ENCODE results near the gene DLGAP1. TPM values are rescaled to one million over a fixed set of nuclear protein-coding genes. Genes with fewer than 3 reads are reported as not detected.

The DLGAP1 gene
- total and polyA plus RNA-seq, 2 of the 13 experiments (the other 11 are each of a cell fraction or from before 2014, with no cell fraction given): 0.01 TPM; not detected in 1

- Histone ChIP-seq H3K4me3 (replicated peaks in 1 of 3; ENCODE audit: insufficient read depth in 1 of 3, low read depth in 2 of 3, low read length in 3 of 3) (peak overlapping the region in 1 of 3 experiments; percentile 53; a peak in 1 of 6 replicates), H3K79me2 (ENCODE audit: insufficient read depth, low read length) (no peaks in the 10 kb centered on the region), H3K9ac (ENCODE audit: insufficient read depth, low read depth, low read length) (peak overlapping the region; percentile 73; the same call in 1 of the 2 replicates), H3K4me1 (ENCODE audit: insufficient read depth, low read length) (peaks cover 63% of the 10 kb centered on the region), H2AFZ (ENCODE audit: low read length) (no peak overlapping the region), H3K4me2 (ENCODE audit: low read depth, low read length) (peak overlapping the region; percentile 77), H3K27me3 (ENCODE audit: control insufficient read depth in 1 of 2, insufficient read depth in 2 of 2, low read length in 2 of 2) (no peaks in the 10 kb centered on the region), H3K27ac (ENCODE audit: extremely low read length, insufficient read depth, low read length) (peak overlapping the region; percentile 85), H3K36me3 (replicated peaks in 1 of 2; ENCODE audit: control insufficient read depth in 1 of 2, insufficient read depth in 2 of 2, low read length in 2 of 2) (no peaks in the 10 kb centered on the region), H4K20me1 (ENCODE audit: insufficient read depth, low read length) (no peaks in the 10 kb centered on the region), H3K9me3 (ENCODE audit: low read length) (peaks cover 3% of the 10 kb centered on the region; the same call in 1 of the 2 replicates)
- WGBS (ENCODE audit: low lambda C conversion rate): 36% methylated on average over 5 of the region's 5 CpGs
- no TSS peak for BruUV-seq (replicated peaks)
- intact Hi-C loops (cut with micrococcal nuclease; ENCODE audit: unreplicated experiment): loop anchor here (1.0 to 5.0 kb wide), 6 partner anchors 42 to 385 kb away; no protein-coding TSS in a partner anchor
- POLR2A ChIA-PET: interaction anchor here (0.7 to 5.5 kb wide), 21 partner anchors 9 to 923 kb away, joined by 3 to 271 read pairs (median 8); partner anchors contain the start of gene MYL12A
- no peak for DNase-seq (ENCODE audit: low spot score)
- CTCF ChIA-PET (ENCODE audit: low intra/inter-chr PET ratio, low total read pairs): interaction anchor here (1.1 to 4.6 kb wide), 5 partner anchors 31 to 385 kb away, joined by 3 to 29 read pairs (median 12); no protein-coding TSS in a partner anchor
- in situ Hi-C loops (cut with HindIII; ENCODE audit: extremely low pct_ligation_motif_present, low pct_unique_long_range_greater_than_20kb): loop anchor here (5.0 kb wide), 3 partner anchors 74 to 384 kb away; partner anchors contain the start of gene TGIF1
- FAIRE-seq: no peak
- ATAC-seq: peak; percentile 9; the same call in 1 of the 3 replicates
- TF ChIP-seq ZNF780A (CRISPR knock-in tag; IDR thresholded peaks at IDR 0.05): no peak
- TF ChIP-seq MLLT10 (CRISPR knock-in tag; IDR thresholded peaks at IDR 0.05): no peak
- TF ChIP-seq ZNF564 (CRISPR knock-in tag; IDR thresholded peaks at IDR 0.05): no peak
- TF ChIP-seq ZNF768 (CRISPR knock-in tag; IDR thresholded peaks at IDR 0.05): no peak
- TF ChIP-seq, protein P1, sequence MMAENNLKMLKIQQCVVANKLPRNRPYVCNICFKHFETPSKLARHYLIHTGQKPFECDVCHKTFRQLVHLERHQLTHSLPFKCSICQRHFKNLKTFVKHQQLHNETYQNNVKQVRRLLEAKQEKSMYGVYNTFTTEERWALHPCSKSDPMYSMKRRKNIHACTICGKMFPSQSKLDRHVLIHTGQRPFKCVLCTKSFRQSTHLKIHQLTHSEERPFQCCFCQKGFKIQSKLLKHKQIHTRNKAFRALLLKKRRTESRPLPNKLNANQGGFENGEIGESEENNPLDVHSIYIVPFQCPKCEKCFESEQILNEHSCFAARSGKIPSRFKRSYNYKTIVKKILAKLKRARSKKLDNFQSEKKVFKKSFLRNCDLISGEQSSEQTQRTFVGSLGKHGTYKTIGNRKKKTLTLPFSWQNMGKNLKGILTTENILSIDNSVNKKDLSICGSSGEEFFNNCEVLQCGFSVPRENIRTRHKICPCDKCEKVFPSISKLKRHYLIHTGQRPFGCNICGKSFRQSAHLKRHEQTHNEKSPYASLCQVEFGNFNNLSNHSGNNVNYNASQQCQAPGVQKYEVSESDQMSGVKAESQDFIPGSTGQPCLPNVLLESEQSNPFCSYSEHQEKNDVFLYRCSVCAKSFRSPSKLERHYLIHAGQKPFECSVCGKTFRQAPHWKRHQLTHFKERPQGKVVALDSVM (CRISPR knock-in tag; IDR thresholded peaks at IDR 0.05): 0 out of 2 replicates have a peak, but pooled peaks have one; percentile 40
- no peak for TF ChIP-seq NCOA2 (CRISPR knock-in tag; IDR thresholded peaks at IDR 0.05)
- TF ChIP-seq ZNF275 (CRISPR knock-in tag; IDR thresholded peaks at IDR 0.05; ENCODE audit: borderline replicate concordance): 0 out of 2 replicates have a peak, but pooled peaks have one; percentile 5
- TF ChIP-seq ARID2 (CRISPR knock-in tag; IDR thresholded peaks at IDR 0.05; ENCODE audit: borderline replicate concordance): peak; percentile 59; the same call in 1 of the 2 replicates
- TF ChIP-seq ZNF562 (CRISPR knock-in tag; IDR thresholded peaks at IDR 0.05; ENCODE audit: borderline replicate concordance): no peak
- TF ChIP-seq ZFX (CRISPR knock-in tag; IDR thresholded peaks at IDR 0.05; ENCODE audit: low read depth): no peak
- TF ChIP-seq ZNF607 (CRISPR knock-in tag; IDR thresholded peaks at IDR 0.05; ENCODE audit: borderline replicate concordance): no peak
- no peak for TF ChIP-seq BATF2 (CRISPR knock-in tag; IDR thresholded peaks at IDR 0.05)
- TF ChIP-seq RBFOX2 (IDR thresholded peaks at IDR 0.05; ENCODE audit: low read depth, low read length): peak; percentile 65; the same call in 1 of the 2 replicates
- no peak for TF ChIP-seq ZFP1 (CRISPR knock-in tag; IDR thresholded peaks at IDR 0.05)
- TF ChIP-seq ZNF160 (CRISPR knock-in tag; IDR thresholded peaks at IDR 0.05): no peak
- peak; percentile 92 for TF ChIP-seq ZNF121 (CRISPR knock-in tag; IDR thresholded peaks at IDR 0.05)
- no peak for TF ChIP-seq REPIN1 (CRISPR knock-in tag; IDR thresholded peaks at IDR 0.05; ENCODE audit: borderline replicate concordance, low read depth)
- TF ChIP-seq, protein P2, sequence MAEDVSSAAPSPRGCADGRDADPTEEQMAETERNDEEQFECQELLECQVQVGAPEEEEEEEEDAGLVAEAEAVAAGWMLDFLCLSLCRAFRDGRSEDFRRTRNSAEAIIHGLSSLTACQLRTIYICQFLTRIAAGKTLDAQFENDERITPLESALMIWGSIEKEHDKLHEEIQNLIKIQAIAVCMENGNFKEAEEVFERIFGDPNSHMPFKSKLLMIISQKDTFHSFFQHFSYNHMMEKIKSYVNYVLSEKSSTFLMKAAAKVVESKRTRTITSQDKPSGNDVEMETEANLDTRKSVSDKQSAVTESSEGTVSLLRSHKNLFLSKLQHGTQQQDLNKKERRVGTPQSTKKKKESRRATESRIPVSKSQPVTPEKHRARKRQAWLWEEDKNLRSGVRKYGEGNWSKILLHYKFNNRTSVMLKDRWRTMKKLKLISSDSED (CRISPR knock-in tag; IDR thresholded peaks at IDR 0.05): no peak
- TF ChIP-seq ZSCAN12 (CRISPR knock-in tag; IDR thresholded peaks at IDR 0.05): no peak
Measured at GRCh38 chr18:3666526-3667254, 788.4 kb downstream of the DLGAP1 start.

Data from HepG2 (cell line).